ENCODE results near the gene C12orf76. TPM values are rescaled to one million over a fixed set of nuclear protein-coding genes. Genes with fewer than 3 reads are reported as not detected.
"Not testable (repeated sequence)": the region's sequence is repeated elsewhere in the genome, so short reads cannot be mapped to it uniquely, and the experiment has no call there.

C12orf76 gene, protein sequence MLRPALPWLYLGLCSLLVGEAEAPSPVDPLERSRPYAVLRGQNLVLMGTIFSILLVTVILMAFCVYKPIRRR
- 8.3 and 12.9 TPM in 2 replicates for total RNA-seq (2014; rRNA removed; shearing (Covaris generic))

DNA sequence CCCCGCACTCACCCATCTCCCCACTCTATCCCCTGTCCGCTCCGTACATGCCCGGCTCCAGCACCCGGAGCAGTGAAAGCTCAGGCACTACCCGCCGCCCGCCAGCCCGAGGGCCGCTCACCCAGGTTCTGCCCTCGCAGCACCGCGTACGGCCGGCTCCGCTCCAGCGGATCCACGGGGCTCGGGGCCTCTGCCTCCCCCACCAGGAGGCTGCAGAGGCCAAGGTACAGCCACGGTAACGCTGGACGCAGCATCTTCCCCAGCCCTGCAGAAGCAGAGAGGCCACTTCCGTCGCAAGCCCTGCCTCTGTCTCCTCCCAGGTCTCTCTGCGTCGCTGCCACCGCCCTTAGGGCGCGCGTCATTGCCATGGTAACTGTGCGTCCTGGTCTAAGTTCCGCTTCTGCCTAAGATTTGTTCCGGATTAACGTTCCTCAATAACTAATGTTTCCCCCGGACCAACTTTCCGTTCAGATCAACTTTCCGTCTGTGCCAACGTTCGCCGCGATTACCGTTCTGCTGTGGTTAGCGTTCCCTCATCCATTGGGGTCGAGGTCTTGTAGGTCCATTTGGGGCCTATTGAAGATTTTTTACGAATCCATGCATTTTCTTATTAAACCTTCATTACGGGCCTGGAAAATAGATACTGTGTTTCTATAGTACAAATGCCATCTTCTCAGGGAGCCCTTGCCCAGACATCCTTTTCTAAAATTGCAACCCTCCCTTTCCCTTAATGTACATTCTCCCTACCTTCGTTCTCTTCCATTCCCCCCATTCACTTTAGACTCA is at the start of gene C12orf76:
Gene C12orf76, minus strand, starts transcription at position 281 of the 786 bp plus-strand sequence. Its CDS starts 27 bp downstream, at position 254.
- peak; percentile 97 for DNase-seq (ENCODE audit: low spot score)

DNA sequence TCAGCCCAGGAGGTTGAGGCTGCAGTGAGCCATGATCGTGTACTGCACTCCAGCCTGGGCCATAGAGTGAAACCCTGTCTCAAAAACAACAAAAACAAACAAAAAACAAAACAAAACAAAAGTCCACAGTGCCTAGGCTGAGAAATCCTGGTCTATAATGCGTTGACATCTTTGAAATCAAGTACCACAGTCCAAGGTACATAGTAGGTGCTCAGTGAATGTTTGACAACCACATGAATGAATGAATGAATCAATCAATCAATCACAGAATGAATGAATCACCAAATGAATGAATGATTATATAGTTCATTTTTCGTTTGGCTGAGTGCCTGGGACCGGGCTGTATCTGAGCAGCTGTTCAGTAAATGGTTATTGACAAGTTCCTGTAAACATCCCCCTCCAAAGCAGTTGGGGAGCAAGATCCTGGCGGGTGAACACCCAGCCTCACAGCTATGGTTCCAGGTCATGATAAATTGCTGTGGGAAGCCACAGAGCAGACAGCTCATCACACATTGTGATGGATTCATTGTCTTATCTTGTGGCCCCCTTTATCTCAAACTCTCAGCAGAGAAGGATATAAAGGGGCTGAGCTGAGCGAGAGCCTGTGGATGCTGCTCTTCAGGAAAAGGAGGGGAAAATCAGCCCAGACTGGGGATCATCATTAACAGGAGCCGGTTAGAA is 45.4 kb upstream of the C12orf76 start:
- DNase-seq (ENCODE audit: low spot score) = no peak

DNA sequence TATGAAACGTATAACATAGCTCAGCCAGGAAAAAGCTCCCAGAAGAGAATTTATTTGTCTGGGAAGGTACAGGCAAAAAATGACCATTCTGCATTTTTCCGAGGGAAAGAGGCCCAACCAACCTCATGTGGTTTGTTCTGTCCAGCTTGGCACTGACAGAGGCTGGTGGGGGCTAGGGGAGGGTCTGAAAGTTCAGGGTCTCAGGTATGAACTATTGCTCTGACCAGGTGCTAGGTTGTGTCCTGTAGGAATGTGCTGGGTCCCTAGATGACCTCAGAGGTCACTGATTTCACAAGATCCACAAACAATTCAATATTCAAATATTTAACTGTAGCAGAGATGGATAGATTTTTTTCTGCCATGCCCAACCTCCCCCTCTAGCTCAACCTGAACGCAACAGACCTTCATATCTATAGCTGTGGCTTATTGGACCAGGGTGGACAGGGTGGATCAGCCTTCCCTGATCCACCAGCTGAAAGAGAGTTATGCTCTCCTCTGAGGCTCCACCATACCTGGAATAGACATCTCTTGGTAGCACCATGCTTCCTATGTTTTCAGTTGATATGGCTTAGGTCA is 42.9 kb upstream of the C12orf76 start:
- DNase-seq (ENCODE audit: low spot score) = no peak

DNA sequence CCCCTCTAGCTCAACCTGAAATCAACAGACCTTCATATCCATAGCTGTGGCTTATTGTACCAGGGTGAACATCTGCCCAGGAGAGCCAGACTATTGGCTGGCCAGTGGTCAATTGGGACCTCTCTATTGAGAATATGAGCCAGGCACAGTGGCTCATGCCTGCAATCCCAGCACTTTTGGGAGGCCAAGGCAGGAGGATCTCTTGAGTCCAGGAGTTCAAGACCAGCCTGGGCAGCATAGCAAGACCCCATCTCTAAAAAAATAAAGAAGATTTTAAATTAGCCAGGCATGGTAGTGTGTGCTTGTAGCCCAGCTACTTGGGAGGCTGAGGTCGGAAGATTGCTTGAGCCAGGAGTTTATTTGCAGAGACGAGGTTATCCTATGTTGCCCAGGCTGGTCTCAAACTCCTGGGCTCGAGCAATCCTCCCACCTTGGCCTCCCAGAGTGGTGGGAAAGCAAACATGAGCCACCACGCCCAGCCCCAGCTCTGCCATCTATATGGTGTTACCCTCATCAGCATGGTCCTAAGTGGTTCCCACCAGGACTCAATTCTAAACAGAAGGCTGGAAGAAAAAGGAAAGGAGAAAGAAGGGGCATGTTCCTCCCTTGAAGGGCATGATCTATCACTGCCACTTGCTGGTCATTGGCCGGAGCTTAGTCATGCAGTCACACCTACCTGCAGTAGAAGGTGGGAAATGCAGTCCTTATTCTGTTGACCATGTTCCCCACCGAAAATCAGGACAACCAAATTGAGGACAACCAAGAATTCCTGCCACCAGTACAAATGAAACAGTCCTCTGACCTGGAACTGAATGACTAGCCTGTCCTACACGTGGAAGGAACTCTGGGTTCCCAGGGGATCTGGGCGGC is 42.2 kb upstream of the C12orf76 start:
- no peak for DNase-seq (ENCODE audit: low spot score)

DNA sequence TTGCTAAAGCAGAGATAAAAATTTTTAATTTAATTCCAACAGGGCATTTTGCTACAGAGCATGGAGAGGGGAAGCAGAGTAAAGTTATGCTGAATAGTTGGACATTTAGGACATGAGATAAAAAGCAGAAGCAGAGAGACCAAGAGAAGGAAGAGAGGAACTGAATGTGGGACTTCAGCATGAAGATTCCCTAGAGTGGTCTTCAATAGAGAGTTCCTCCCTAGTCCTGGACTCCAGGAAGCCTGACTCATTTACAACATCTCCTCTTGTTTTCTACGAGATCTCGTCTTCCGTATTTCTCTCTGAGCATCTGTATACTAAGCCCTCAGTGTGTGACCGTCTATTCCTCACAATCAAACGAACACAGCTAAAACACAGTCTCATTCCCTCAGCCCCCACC is 40.6 kb upstream of the C12orf76 start:
- DNase-seq (ENCODE audit: low spot score) = no peak

DNA sequence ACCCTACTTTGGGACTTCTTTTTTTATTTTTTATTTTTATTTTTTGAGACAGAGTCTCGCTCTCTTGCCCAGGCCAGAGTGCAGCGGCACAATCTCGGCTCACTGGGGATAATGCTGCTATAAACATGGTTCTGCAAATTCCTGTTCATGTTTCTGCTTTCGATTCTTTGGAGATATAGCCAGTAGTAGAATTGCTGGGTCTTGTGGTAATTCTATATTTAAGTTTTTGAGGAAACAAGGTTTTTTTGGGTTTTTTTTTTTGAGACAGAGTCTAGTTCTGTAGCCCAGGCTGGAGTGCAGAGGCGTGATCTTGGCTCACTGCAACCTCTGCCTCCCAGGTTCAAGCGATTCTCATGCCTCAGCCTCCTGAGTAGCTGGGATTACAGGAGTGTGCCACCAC is 39.9 kb upstream of the C12orf76 start:
- not testable (repeated sequence) for DNase-seq (ENCODE audit: low spot score)

DNA sequence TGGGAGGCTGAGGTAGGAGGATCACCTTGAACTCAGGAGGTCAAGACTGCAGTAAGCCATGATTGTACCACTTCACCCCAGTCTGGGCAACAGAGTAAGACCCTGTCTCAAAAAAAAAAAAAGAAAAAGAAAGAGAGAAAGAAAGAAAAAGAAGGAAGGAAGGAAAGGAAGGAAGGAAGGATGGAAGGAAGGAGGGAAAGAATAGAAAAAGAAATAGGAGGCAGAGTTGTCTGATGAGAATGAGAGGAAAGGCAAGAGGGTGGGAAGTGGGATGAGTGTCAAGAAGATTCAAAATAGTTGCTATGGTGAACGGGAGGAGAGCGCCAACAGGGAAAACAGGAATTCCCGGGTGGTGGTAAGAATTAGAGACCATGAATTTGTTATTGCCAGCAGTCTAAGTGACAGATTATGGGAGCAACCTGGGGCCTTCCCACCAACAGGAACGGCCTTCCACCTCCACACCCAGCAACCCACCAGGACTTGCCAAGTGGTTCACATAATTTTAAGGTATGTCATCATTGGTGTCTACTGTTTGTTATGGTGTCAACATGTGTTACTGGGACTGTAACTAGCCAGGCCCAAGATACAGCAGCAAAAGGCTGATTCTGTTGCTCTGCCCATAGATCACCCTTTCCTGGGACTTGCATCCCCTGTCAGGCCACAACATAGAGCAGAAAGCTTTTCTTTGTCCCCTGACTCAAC is 36.1 kb upstream of the C12orf76 start:
- no peak for DNase-seq (ENCODE audit: low spot score)

DNA sequence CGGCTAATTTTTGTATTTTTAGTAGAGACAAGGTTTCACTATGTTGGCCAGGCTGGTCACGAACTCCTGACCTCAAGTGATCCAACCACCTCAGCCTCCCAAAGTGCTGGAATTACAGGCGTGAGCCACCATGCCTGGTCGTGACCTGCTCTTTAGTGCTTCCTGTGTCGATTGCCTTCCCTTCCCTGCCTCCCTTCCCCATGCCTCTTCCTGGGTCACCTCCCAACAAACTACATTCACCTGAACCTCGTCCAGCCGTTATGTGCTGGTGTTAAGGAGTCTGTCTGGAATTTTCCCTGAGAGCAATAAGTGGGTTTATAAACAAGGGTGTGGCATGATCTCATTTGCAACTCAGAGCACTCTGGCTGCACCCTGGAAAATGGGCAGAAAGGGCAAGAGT is 32.1 kb upstream of the C12orf76 start:
- no peak for DNase-seq (ENCODE audit: low spot score)

DNA sequence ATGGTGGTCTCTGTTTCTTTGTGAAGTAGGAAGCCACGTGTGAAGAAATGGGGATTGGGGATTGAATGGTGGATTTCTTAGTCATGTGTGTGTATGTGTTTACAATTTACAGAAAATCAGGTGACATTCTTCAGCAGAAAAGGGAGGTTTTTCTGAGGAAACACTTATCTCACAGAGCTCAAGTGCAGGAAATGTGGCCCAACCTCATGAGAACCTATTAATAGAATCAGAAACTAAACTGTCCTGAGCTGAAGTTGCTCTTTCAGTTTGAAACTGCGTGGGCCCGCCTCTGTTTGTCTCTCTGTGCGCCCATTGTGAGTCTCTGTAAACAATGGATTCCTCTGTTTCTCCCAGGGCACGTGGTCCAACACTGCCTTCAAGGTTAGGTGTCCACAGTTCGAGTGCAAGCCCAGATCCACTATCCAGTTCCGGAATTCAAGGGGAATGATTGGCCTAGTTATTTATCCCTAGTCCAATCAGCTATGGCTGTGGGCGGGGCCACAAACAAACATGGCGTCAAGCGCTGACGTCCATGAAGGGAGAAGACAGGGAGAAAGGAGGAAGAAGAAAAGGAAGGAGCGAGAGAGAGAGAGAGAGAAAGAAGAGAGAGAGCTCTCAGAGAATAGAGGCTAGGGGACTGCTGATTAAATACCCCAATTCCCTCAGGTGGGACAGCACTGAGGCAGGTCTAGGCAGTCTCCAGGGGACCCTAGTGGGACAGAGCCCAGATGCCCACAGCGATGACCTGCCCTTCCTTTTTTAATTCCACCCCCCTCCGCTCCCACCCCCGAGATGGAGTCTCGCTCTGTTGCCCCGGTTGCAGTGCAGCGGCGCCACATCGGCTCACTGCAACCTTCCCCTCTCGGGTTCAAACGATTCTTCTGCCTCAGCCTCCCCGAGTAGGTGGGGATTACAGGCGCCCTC is 31.4 kb upstream of the C12orf76 start:
- DNase-seq (ENCODE audit: low spot score) = peak; percentile 28

DNA sequence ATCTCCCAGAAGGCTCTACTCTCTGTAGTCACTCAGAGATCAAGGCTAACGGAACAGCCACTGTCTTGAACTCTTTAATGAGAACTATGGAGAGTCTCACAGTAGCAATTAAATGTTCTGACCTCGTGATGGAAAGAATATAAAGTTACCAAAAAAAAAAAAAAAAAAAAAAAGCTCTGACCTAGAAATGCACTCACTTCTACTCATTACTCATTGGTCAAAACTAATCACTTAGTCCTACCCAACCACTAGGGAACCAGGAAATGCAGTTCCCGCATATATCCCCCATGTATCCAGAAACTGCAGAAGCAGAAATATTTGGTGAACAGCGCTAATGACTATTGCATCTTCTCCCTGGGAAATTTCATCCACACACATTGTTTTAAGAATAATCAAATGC is 29.5 kb upstream of the C12orf76 start:
- no peak for DNase-seq (ENCODE audit: low spot score)

DNA sequence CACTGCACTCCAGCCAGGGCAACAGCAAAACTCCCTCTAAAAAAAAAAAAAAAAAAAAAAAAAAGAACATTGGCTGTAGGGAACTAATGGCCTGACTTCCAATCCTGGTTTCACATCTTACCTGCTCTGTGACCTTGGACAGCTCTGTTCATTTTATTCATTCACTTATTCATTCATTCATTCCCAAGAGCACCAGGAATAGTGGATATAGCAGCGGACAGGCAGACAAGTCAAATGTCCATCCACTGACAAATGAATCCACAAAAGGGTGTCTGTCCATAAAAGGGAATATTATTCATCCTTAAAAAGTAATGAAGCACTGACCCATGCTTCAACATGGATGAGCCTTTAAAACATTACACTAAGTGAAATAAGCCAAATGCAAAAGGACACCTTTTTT is 27.6 kb upstream of the C12orf76 start:
- no peak for DNase-seq (ENCODE audit: low spot score)

DNA sequence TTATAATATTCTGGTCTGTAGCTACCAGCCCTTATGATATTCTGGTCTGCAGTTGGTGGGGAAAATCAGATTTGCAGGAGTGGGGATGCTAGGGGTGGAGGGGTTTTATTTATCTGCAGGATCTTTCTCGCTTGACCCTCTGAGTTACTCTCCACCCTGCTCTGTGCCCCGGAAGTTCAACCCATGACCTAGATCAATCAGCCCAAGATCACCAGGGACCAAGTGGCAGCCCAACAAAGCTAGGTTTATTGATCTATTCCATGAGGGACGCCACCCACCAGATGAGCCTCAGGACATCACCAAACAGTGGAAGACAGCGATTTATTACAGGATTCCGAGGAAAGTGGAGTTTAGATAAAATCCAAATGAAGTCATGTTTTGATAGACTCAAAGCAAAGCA is 25.8 kb upstream of the C12orf76 start:
- no peak for DNase-seq (ENCODE audit: low spot score)

DNA sequence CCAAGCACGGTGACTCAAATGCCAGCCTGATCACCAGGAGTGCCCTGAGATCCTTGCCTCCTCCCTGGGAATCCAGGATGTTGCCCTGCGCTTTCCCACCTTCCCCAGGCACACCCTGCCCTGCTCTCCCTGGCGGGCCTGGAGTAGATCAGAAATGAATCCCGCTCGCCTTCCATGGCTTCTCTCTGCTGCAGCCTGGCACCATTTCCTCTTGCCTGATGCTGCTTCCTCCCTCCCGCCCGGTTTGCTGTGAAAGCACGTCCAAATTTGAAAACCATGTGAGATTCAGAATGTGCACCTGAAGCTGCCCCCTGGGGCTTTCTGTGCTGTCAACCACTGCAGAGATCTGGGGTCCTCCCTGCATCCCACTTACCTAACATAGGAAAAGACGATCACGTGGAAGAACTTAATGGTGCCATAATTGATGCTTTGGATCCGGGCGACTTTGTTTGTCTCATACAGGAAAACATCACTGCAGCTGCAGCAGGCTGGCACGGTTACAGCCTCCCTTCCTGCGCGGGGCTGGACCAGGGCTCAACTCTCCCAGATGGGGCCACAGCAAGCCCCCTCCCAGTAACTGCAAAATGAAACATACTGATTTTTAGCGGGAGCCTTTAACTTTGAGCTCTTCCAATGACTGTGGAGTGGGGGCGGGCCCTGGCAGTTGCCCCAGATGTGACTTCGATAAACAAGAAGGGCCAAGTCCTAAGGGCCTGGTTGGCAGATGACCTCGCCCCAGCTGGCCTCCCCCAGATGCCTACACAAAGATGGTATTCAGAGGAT is 24.9 kb upstream of the C12orf76 start:
- no peak for DNase-seq (ENCODE audit: low spot score)

DNA sequence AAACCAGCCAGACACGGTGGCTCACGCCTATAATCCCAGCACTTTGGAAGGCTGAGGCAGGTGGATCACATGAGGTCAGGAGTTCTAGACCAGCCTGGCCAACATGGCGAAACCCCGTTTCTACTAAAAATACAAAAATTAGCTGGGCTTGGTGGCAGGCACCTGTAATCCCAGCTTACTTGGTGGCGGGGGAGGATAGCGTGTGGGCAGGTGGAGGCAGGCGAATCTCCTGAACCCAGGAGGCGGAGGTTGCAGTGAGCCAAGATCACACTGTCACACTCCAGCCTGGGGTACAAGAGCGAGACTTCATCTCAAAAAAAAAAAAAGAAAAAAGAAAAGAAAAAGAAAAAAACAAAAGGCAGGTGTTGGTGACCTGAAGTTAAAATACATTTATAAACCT is 24.3 kb upstream of the C12orf76 start:
- DNase-seq (ENCODE audit: low spot score) = not testable (repeated sequence)

DNA sequence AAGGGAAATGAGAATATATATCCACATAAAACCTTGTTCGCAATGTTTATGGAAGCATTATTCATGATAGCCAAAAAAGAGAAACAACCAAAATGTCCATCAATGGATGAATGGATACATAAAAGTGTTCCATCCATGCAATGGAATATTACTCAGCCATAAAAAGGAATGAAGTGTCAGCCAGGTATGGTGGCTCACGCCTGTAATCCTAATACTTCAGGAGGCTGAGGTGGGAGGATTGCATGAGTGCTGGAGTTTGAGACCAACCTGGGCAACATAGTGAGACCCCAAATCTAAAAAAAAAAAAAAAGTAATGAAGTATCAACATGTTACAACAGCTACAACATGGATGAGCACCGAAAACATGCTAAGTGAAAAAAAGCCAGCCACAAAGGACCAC is 23.6 kb upstream of the C12orf76 start:
- DNase-seq (ENCODE audit: low spot score) = no peak

DNA sequence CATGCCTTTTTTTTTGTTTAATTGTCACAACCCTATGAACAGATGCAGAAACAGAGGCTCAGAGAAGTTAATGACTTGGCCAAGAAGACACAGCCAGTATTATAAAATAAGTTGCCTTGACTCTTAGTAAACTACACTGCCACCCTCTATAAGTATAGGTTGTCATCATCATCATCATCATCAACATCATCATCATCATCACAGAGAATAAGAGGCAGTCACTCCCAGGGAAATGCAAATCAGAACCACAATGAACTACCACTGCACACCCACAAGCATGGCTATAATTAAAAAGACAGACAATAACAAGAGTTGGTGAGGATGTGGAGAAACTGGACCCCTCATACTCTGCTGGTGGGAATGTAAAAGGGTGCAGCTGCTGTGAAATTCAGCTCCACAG is 23.2 kb upstream of the C12orf76 start:
- DNase-seq (ENCODE audit: low spot score) = no peak

DNA sequence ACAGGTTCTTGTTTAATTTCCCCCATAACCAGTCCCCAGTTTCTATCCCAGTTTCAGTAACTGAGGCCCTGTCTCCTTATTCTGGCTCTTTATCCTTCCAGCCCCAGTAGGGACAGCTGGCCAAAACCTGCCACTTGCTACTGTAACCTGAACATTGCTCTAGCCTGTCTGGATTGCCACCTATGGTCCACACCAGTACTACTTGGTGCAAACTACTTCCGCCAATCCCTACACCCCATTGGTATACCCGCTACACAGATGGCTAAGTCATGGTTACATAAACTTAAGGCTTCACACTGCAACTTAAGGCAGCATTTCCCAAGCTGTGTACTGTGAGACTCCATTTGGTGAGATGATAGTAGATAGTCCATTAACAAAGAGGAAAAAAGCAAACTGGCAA is 20.3 kb upstream of the C12orf76 start:
- no peak for DNase-seq (ENCODE audit: low spot score)

DNA sequence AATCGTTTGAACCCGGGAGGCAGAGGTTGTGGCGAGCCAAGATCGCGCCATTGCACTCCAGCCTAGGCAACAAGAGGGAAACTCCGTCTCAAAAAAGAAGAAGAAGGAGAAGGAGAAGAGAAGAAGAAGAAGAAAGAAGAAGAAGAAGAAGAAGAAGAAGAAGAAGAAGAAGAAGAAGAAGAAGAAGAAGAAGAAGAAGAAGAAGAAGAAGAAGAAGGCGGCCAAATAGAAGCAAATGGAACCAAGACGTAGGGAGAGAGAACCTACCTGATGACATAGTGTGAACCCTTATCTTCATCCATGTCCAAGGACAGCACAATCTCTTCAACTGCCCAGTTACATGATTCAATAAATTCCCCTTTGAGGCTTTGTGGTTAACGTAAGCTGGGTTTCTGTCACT is 19.8 kb upstream of the C12orf76 start:
- not testable (repeated sequence) for DNase-seq (ENCODE audit: low spot score)

DNA sequence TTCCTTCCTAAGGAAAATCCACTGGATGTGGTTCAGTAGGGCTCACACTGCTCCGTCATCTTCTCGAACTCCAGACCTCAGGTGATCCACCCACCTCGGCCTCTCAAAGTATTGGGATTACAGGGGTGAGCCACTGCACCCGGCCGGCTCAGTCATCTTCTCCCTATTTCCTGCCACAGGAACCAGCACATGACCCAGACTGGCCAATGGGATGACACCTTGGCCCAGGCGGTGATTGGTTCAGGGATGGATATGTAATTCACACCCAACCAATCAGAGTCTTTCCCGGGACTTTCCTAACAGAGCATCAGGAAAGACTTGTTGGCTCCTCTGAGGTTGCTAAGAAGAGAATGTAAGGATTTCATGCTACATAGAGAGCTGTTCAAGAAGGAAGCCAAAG is 19.2 kb upstream of the C12orf76 start:
- DNase-seq (ENCODE audit: low spot score) = no peak
